HG03571 (cell line): ENCODE results near the gene COL5A1.
"Not testable (repeated sequence)": the region's sequence is repeated elsewhere in the genome, so short reads cannot be mapped to it uniquely, and the experiment has no call there.

ENCODE experiments used
- ATAC-seq: cut with Tn5 transposase; IDR thresholded peaks from one replicate; pipeline ENCODE4 v1.9.1; 2021; ENCODE audit not compliant: unreplicated experiment

The COL5A1 gene

DNA sequence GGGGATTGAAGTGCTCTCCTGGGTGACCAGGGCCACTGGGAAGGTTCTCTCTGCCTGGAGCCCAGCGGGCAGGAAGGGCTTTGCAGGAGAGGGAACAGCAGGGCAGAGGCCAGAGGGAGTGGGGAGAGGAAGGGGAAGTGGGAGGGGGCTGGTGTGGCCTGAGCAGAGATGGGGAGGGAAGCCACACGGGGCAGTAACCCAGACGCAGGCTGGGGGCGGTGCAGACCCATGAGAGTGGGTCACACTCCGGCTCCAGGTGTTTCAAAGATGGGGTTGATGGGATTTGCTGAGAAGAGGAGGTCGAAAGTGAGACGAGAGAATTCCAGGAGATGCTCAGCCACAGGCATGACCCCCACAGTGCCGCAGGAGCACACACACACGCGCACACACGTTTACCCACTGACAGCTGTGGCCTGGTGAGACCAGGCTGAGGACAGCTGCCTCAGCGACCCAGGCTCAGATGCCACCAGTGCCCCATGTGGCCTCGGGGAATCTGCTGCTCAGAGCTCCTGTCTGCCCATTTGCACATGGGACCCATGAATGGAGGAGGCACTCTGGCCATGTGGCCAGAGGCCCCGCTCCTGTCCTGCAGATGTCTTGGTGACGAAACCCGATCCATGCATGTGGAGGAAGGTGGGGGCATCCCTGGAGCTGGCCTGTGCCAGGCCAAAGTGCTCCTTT is 206.3 kb downstream of the COL5A1 start:
- no peak for ATAC-seq

DNA sequence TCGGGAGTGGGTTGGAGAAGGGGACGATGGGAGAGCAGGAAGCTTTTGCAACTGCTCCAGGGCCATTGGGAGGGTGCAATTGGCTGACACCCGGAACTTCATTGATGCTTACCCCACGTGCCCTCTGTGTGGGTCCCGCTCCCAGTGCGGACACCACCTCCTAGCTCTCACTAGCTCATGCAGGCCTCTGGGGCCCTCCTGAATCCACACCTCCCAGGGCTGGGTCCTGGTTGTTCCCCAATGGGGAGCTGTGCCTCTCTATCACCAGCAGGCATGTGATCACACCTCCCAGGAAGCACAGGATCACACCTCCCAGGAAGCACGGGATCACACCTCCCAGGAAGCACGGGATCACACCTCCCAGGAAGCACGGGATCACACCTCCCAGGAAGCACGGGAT is 206.9 kb downstream of the COL5A1 start:
- no peak for ATAC-seq

DNA sequence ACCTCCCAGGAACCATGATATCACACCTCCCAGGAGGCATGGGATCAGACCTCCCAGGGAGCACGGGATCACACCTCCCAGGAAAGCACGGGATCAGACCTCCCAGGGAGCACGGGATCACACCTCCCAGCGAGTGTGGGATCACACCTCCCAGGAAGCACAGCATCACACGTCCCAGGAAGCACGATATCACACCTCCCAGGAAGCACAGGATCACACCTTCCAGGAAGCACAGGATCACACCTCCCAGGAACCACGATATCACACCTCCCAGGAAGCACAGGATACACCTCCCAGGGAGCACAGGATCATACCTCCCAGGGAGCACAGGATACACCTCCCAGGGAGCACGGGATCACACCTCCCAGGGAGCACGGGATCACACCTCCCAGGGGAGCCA is 209.0 kb downstream of the COL5A1 start:
- ATAC-seq, result no peak

DNA sequence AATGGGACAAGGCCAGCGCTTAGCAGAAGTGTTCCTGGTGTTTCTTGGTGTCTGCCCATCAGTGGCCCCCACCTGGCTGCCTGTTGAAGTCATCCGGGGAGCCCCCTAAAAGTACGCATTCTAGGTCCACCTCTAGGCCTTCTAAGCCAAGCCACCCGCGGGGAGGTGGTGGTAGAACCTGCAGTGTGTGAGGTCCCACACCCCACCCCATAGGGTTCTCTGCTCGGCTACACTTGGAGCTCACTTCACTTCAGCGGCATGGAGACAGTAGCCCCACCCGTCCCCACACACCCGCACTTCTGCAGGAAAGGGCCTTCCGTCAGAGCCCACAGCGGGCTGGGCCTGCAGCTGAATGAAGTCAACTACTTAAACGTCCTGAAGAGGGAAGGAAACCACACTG is 209.4 kb downstream of the COL5A1 start:
- no peak for ATAC-seq

DNA sequence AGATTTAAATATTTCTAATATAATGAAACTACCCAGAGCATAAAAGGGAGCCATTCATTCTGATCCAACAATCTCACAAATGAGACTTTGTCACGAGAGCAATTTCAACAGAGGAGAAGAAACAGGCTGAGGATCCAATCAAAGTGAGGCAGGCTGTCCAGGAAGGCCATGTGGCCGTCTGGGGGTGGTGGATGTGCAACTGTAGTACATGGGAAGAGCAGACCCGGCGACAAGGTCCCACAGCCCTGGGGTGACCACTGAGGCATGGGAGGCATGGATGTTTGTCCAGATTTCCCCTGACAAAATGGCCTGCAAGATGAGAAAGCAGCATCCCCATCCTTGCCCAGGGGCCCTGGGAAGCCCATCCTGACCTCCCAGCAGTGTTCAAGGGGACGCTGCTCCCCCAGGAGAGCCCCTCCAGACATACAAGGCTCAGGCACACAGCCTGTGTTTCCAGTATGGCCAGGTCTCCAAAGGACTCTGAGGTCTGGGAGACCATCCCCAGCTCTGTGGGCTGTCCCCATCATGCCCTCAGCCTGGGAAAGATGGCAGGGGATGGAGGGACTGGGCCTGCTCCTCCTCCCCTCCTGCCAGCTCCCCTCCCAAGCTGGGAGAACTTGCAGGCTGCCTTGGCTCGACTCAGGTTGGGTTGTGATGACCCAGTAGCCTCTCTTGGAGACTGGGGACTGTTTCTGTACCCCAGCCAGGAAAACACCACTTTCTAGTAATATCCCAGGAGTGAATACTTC is 211.5 kb downstream of the COL5A1 start:
- ATAC-seq, result no peak

DNA sequence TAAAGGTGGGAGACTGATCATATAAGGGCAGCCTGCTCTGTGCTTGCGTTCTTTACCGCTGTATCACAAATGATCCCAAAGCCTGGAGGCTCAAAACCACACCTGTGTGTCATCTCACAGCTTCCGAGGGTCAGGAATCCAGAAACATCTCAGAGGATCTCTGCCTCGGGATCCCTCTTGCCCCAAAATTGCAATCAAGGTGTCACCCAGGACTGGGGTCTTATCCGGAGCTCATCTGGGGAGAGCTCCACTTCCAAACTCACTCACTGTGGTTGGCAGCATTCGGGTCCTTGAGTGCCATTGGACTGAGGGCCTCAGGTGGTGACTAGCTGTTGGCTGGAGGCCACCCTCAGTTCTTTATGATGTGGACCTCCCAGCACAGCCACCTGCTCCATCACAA is 212.3 kb downstream of the COL5A1 start:
- ATAC-seq, result no peak

DNA sequence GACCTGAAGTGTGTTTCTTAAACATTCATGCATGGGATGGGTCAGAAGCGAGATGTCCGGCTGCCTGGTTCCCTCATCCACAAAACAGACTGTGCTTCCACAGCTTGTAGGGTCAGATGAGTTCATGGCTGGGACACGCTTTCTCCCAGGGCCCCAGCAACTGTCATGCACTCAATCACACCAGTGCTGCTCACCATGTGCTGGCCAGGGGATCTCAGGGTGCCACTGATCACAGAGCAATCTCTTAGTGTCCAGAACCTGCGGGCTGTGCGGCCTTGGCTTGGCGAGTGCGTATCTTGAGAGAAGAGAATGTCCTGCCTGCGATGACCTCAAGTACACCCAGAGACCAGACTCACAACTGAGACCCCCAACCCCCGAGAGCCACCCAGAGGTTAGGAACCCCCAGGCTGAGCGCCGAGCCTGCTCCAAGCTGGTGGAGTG is 213.0 kb downstream of the COL5A1 start:
- ATAC-seq, result no peak

DNA sequence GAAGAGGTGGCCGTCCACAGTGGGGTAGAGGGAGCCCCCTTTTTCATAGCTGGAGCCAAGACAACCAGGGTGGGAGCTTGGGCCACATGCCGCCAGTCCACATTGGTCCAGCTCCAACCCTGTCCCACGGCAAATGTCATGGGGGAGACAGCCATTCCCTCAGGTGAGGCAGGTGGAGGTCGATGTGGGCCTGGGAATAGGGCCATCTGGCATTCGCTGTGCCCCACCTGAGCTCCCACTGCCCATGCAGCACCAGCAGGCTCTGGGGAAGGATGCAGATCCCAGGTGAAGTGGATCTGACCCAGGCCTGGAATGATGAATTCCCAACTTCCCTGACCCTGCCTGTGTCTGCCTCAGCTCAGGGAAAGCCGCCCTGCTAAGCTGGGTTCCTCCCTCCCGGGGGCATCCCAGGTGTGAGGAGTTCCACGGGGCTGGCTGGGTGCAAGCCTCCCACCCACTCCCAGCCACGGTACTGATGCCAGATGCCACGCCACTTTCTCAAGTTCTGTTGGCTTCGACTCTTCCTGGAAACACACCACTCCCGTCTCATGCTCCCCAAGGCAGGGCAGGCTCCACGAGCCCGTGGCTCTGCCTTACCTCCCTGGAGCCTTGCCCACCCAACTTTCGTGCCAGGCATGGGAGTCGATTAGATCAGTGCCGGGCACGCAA is 213.8 kb downstream of the COL5A1 start:
- no peak for ATAC-seq

DNA sequence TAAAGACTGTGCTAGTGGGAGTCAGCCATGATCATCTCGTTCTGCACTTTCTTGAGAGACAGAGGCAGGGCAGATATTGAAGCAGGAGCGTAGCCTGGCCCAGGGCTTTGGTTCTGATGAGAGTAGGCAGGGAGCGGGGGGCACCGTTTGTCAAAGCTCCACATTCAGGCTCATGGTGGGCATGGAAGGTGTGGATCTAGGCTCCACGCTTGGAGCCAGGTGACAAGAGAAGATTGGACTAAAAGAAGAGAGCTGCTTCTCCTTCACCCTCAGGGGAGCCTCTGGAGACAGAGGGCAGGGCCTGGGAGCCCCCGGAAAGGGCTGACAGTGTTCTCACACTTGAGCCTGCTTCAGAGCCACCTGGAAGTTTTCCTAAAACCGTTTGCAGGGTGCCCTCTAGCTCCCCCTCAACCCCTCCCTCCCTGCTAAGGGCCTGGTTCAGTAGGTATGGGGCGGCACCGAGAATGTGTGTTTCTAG is 214.3 kb downstream of the COL5A1 start:
- ATAC-seq, result no peak

DNA sequence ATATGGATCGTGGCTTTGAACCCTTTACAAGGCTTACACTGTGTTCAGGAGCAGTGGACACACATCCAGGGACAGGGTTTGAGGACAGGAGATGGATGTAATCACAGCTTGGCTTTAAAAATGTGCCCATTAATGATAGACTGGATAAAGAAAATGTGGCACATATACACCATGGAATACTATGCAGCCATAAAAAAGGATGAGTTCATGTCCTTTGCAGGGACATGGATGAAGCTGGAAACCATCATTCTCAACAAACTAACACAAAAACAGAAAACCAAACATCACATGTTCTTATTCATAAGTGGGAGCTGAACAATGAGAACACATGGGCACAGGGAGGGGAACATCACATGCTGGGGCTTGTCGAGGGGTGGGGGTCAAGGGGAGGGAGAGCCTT is 215.8 kb downstream of the COL5A1 start:
- not testable (repeated sequence) for ATAC-seq

DNA sequence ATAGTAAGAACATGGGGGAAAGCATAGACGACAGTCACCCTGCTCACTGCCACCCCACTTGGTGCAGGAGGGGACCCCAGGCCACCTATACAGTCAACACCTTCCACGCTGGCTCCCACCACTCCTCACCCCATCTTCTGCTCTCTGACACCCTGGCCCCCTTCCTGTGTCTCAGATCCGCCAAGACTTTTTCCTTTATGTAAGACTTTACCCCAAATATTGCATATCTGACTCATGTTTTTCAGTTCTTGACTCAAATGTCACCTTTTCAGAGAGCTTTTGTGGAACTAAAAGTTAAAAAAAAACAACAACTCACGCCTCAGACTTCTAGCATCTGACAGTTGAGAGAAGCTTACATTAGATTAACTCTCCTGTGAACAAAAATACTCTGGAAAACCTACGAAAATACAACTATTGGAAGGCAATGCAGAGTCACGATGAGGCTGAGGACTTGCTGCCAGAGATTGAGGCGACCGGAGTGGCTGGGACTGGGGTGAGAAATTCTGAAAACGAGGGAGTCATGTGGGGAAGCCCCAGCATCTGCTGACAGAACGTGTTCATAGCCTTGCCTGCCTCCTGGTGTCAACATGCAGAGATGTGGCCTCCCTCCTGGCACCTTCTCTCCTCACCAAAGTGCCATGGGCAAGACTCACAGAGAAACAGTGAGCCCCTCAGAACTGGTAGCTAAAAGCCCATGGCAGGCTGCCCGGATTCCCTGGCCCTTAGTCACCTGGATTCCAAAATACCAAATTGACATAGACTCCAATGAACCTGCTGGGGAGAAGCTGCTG is 216.6 kb downstream of the COL5A1 start:
- no peak for ATAC-seq

DNA sequence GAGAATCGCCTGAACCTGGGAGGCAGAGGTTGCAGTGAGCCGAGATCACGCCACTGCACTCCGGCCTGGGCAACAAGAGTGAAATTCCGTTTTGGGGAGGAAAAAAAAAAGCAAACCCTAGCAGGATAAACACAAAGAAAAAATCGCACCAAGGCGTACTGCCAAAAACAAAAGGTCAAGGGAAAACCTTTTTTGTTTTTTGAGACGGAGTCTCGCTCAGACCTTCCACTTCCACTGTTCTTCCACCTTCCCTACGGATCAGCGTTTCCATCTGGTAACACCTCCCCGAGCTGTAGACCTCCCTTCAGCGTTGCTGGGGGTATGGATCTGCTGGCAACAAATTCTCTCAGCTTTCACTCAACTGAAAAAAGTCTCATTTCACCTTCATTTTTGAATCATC is 218.9 kb downstream of the COL5A1 start:
- ATAC-seq, result no peak

DNA sequence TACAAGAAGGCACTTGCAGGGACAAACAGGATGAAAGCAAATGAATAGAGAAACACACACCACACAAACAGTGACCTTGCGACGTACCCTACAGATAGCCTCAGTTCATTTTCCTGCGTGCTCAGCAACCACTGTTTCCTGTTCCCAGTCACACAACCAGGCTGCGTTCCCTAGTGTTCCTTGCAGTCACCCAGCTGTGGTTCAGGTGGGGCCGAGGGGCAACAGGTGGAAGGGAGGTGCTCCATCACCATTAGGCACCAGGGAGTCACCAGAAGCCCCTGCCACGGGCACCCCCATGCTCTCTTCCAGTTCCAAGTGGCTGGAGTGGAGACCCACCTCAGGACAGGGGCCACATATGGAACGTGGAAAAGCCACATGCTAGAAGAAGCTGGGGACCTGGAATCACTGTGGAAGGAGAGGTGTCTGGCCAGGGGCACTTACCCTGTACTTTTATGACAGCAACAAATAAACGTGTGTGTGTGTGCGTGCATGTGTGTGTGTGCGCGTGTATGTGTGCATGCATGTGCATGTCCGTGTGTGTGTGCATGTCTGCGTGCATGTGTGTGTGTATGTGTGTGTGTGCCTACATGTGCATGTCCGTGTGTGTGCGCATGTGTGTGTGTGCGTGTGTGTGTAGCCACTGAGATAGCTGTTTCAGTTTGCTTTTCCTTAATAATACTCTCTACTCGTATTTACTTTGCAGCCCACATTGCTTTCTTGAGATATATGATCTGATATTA is 220.2 kb downstream of the COL5A1 start:
- no peak for ATAC-seq

DNA sequence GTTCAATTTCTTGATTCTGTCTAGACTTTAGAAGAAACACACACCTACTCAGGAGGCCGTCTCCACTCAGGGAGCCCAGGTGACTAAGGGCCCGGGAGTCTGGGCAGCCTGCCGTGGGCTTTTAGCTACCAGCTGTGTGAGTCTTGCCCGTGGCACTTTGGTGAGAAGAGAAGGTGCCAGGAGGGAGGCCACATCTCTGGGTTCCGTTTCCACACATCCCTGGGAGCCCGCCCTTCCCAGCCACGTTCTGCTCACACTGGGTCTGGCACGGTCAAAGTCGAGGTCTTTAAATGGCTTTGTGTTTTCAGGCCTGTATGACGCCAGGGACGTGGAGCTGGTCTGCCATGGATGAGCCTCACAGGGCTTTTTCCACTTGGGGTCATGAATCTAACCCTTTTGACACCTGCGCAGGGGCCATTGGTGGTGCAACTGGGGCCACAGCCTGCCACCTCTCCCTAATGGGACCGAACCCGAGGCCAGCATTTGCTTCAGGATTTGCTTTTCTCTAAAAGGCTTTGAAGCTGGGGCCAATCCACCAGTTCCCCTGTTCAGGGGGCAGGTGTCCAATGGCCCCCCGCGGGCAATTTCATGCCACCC is 221.8 kb downstream of the COL5A1 start:
- no peak for ATAC-seq

DNA sequence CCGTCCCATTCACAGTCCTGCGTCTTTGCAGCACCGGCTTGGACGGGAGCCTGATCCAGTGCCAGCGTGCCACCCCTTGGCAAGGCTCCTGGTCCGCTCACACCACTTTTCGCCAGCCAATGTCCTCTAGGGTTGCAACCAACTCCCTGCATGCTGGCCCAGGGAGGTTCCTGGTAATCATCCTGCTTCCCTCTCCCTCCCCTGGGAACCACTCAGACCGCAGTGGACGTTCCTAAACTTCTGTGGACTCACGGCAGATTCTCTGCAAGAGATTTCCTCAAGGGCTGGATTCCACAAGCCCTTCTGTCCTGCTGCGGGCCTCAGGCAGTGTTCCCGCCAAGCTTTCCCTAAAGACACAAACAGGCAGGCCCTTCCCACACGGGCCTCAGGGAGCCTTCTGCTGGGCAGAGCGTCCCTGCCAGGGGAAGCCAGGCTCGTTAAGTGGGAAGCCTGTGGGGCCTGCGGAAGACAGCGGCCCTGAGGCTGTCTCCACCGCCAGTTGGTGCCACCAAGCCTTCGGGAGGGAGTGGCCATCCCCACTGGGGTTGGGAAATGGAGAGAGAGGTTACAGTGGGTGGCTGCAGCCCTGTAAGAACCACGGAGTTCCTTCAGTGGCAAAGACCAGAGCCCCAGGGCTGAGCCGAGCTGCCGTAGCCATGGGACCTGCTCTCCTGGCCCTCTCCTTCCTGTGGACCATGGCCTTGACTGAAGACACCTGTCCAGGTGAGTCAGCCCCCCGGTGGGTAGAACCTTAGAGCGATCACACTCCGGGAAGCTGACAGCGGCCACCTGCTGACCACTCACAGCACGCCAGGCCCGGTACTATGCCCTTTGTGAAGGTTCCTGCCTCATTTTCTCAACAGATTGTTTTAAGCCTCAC is 222.6 kb downstream of the COL5A1 start:
- ATAC-seq, result no peak

DNA sequence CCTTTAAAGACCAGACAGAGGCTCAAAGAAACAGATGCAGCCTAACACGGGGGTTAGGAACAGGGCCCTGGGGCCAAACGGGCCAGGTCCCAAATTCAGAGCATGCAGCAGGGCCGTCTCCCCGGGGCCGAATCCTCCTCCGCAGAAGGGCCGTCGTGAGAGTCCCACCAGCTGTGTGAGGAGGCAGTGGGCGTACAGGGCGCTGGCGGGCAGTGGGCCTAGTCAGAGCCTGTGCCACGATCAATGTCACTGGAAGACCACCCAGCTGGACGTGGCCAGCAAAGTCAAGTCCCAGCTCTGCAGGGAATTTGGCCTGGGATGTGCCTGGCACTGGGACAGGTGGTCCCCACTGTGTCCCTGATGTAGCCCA is 223.2 kb downstream of the COL5A1 start:
- no peak for ATAC-seq

DNA sequence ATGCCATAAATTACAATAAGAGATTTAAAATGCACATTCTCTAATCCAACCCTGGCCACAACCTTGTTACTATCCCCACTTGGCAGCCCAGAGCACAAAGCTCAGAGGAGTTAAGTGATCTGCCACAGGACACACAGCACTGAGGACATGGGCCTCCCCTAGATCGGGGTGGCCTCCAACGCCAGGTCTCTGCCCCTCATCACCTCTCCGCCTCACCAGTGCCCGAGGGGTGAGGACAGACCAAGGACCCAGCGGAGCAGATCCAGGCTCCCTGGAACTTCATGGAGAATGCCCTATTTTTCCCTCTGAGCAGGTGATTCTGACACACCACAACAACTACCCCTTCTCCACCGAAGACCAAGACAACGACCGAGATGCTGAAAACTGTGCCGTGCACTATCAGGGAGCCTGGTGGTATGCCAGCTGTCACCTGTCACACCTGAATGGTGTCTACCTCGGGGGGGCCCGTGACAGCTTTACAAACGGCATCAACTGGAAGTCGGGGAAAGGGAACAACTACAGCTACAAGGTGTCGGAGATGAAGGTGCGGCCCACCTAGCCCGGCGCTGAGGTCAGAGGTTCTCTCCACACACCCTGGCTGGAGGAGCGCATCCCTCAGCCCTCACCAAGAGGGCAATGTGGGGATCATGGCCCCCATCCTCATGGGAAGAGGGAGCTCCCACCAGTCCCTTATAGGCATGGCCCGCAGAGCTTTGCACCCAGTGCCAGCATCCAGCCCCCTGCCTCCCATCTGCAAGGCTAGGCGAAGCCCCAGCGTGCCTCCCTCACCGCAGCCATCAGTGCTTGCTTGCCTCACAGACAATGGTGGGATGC is 226.5 kb downstream of the COL5A1 start:
- no peak for ATAC-seq
